SK-N-SH (cell line): ENCODE measurements around the gene BCAP31. TPM values are rescaled to one million over a fixed set of nuclear protein-coding genes. Genes with fewer than 3 reads are reported as not detected.

Experiments used
- CTCF ChIA-PET: fragments of 300-600, 350-600 bp; formaldehyde crosslinking; extraction: SDS; loops from one replicate; lab custom pipeline; 2021; lab: Yijun Ruan, JAX
- POLR2A ChIA-PET: fragments of 350-600 bp; sonication (Branson Sonifier 250); formaldehyde crosslinking; extraction: SDS; loops from one replicate; lab custom pipeline; 2020; ENCODE audit warnings: antibody characterized with exemption, inconsistent platforms; lab: Yijun Ruan, JAX
- DNase-seq: peaks from one replicate; pipeline ENCODE4 v3.0.0; 2012
- H2AFZ ChIP-seq: fragments of 200-600 bp; sonication (generic); 2 replicates; pipeline ENCODE4 v1.8.1; 2016; ENCODE audit warnings: antibody characterized with exemption, mild to moderate bottlenecking, low read depth
- H3F3A ChIP-seq: fragments of 200-600 bp; sonication (generic); replicated peaks from 2 replicates; pipeline ENCODE3; 2016; ENCODE audit warnings: antibody characterized with exemption, mild to moderate bottlenecking; ENCODE audit not compliant: insufficient read depth
- H3K27ac ChIP-seq, 2 experiments: fragments of 200-500 bp in 1 of 2; fragments of 200-600 bp in 1 of 2; sonication (Bioruptor generic) in 1 of 2; sonication (generic), shearing (Covaris generic) in 1 of 2; 2 replicates each; pipeline versions ENCODE4 v1.5.1 to v1.6.1; 2014 to 2016; ENCODE audit warnings: low read depth in 2 of 2, inconsistent platforms in 1 of 2, low read length in 1 of 2, mild to moderate bottlenecking in 1 of 2, mixed read lengths in 1 of 2
- H3K27me3 ChIP-seq: fragments of 200-600 bp; sonication (generic), shearing (Covaris generic); 2 replicates; pipeline ENCODE4 v1.6.1; 2016; ENCODE audit warnings: mixed run types; ENCODE audit not compliant: insufficient read depth
- H3K36me3 ChIP-seq, 2 experiments: fragments of 200-500 bp in 1 of 2; fragments of 200-600 bp in 1 of 2; sonication (Bioruptor generic) in 1 of 2; sonication (generic) in 1 of 2; replicated peaks in 1 of 2; 2 replicates each; pipeline versions ENCODE3 to v1.5.1; 2014 to 2016; ENCODE audit warnings: low read length in 1 of 2, mild to moderate bottlenecking in 1 of 2; ENCODE audit not compliant: insufficient read depth in 2 of 2, control insufficient read depth in 1 of 2
- H3K4me1 ChIP-seq, 2 experiments: fragments of 200-500 bp in 1 of 2; fragments of 200-600 bp in 1 of 2; sonication (Bioruptor generic) in 1 of 2; sonication (generic), shearing (Covaris generic) in 1 of 2; 2 replicates each; pipeline versions ENCODE4 v1.5.1 to v1.6.1; 2014 to 2016; ENCODE audit warnings: low read depth in 1 of 2, low read length in 1 of 2, mixed run types in 1 of 2; ENCODE audit not compliant: insufficient read depth in 2 of 2, control insufficient read depth in 1 of 2
- H3K4me2 ChIP-seq: fragments of 200-600 bp; sonication (generic), shearing (Covaris generic); 2 replicates; pipeline ENCODE4 v1.6.1; 2017; ENCODE audit warnings: mixed run types
- H3K4me3 ChIP-seq, 2 experiments: fragments of 200-500 bp in 1 of 2; fragments of 200-600 bp in 1 of 2; sonication (Bioruptor generic) in 1 of 2; sonication (generic), shearing (Covaris generic) in 1 of 2; 2 replicates each; pipeline versions ENCODE4 v1.5.1 to v1.8.1; 2014 to 2016; ENCODE audit warnings: low read depth in 2 of 2, inconsistent platforms in 1 of 2, low read length in 1 of 2, mild to moderate bottlenecking in 1 of 2, mixed read lengths in 1 of 2, moderate library complexity in 1 of 2
- H3K79me2 ChIP-seq: fragments of 200-600 bp; sonication (generic); 2 replicates; pipeline ENCODE4 v1.8.1; 2017; ENCODE audit warnings: mild to moderate bottlenecking; ENCODE audit not compliant: insufficient read depth
- H3K9ac ChIP-seq: fragments of 200-600 bp; sonication (generic); 2 replicates; pipeline ENCODE4 v1.6.1; 2017; ENCODE audit warnings: mixed run types
- H3K9me2 ChIP-seq: fragments of 200-600 bp; sonication (generic); 2 replicates; pipeline ENCODE4 v1.6.1; 2017; ENCODE audit warnings: mixed run types
- H3K9me3 ChIP-seq: fragments of 200-600 bp; sonication (generic); 2 replicates; pipeline ENCODE4 v1.6.1; 2017; ENCODE audit warnings: mixed run types, mild to moderate bottlenecking, moderate library complexity
- H4K20me1 ChIP-seq: fragments of 200-600 bp; sonication (generic); 2 replicates; pipeline ENCODE4 v1.6.1; 2017; ENCODE audit warnings: mild to moderate bottlenecking, mixed run types; ENCODE audit not compliant: insufficient read depth
- CTCF ChIP-seq: fragments of 200-600 bp; sonication (generic); IDR thresholded peaks from 2 replicates; pipeline ENCODE4 v1.6.1; 2017; ENCODE audit warnings: antibody characterized with exemption, mild to moderate bottlenecking, moderate library complexity
- EZH2phosphoT487 ChIP-seq: fragments of 200-600 bp; sonication (generic); IDR thresholded peaks from 2 replicates; pipeline ENCODE4 v1.6.1; 2017; ENCODE audit warnings: low read depth, mixed run types, mild to moderate bottlenecking, antibody characterized with exemption, moderate library complexity, borderline replicate concordance
- FOXM1 ChIP-seq: IDR thresholded peaks from 2 replicates; pipeline ENCODE4 v1.4.0; 2012; ENCODE audit warnings: low read depth, mild to moderate bottlenecking
- GATA2 ChIP-seq: sonication (generic); formaldehyde crosslinking; IDR thresholded peaks from 2 replicates; pipeline ENCODE4 v1.5.0; 2020; ENCODE audit warnings: mild to moderate bottlenecking, missing genetic modification reagents
- MXI1 ChIP-seq: IDR thresholded peaks from 2 replicates; pipeline ENCODE4 v1.6.1; 2012; ENCODE audit warnings: mild to moderate bottlenecking, low read depth, low read length, improper control_type of control experiment
- NFIC ChIP-seq: IDR thresholded peaks from 2 replicates; pipeline ENCODE4 v1.4.0; 2012; ENCODE audit warnings: borderline replicate concordance
- NRF1 ChIP-seq: IDR thresholded peaks from 2 replicates; pipeline ENCODE4 v1.6.1; 2012; ENCODE audit warnings: low read depth, mild to moderate bottlenecking, low read length
- PBX3 ChIP-seq: IDR thresholded peaks from 2 replicates; pipeline ENCODE4; 2012
- POLR2AphosphoS5 ChIP-seq: IDR thresholded peaks from 2 replicates; pipeline ENCODE4 v1.6.1; 2012; ENCODE audit warnings: low read depth, low read length
- REST ChIP-seq: IDR thresholded peaks from 2 replicates; pipeline ENCODE4 v1.6.1; 2012; ENCODE audit warnings: mild to moderate bottlenecking, low read depth, low read length, moderate library complexity
- RFX5 ChIP-seq: IDR thresholded peaks from 2 replicates; pipeline ENCODE4 v1.6.1; 2012; ENCODE audit warnings: mild to moderate bottlenecking, improper control_type of control experiment, low read length
- RXRA ChIP-seq: IDR thresholded peaks from 2 replicates; pipeline ENCODE4 v1.4.0; 2012; ENCODE audit warnings: low read depth, mild to moderate bottlenecking, borderline replicate concordance
- SMC3 ChIP-seq: IDR thresholded peaks from 2 replicates; pipeline ENCODE4 v1.6.1; 2012; ENCODE audit warnings: low read depth, low read length, improper control_type of control experiment
- TAF1 ChIP-seq: IDR thresholded peaks from 2 replicates; pipeline ENCODE4 v1.6.1; 2012; ENCODE audit warnings: low read depth, mild to moderate bottlenecking, low read length, moderate library complexity, borderline replicate concordance
- USF2 ChIP-seq: fragments of 150-350 bp; IDR thresholded peaks from 2 replicates; pipeline ENCODE4 v1.6.1; 2017; ENCODE audit warnings: antibody characterized with exemption, low read length, low read depth, borderline replicate concordance
- ZBTB33 ChIP-seq: IDR thresholded peaks from 2 replicates; pipeline ENCODE4 v1.4.0; 2012; ENCODE audit warnings: low read depth, borderline replicate concordance
- WGBS: methylation state at CpG from one replicate; pipeline ENCODE4 v1.1.6; 2017; ENCODE audit warnings: low lambda C conversion rate; 5-methylcytosine and 5-hydroxymethylcytosine counted together
- polyA plus RNA-seq, 3 experiments: library from polyadenylated mRNA; depleted of rRNA; stranded (reverse); fragments of >200 nt; gene quantifications; 2 replicates each; pipeline ENCODE4 v1.2.3, GENCODE V29; 2012

Gene BCAP31
- polyA plus RNA-seq, 1 of the 3 experiments (the other 2 are of a cell fraction): 173 TPM

GRCh38 chrX:153772316-153773217 is 48.4 kb upstream of the BCAP31 start (continued):
- TF ChIP-seq CTCF: no peak
- TF ChIP-seq NRF1: no peak
- no peak for TF ChIP-seq RFX5
- TF ChIP-seq EZH2phosphoT487: no peak
- TF ChIP-seq POLR2AphosphoS5: no peak

- ChIA-PET CTCF (interaction anchor here (1.2 kb wide), 1 partner anchor 7 kb away, joined by 5 read pairs; the partner anchor contains the start of gene PLXNB3), POLR2A (no interaction called here)
- Histone ChIP-seq H2AFZ (no peak overlapping the region), H4K20me1 (0 out of 2 replicates have a peak, but pooled peaks cover 5% of the 10 kb centered on the region), H3K79me2 (no peaks in the 10 kb centered on the region), H3K4me1 (peaks cover 0 to under 1% of the 10 kb centered on the region in 2 experiments; a peak in 1 of 4 replicates), H3F3A (no peaks in the 10 kb centered on the region), H3K4me2 (no peak overlapping the region), H3K36me3 (peaks cover 0 to 4% of the 10 kb centered on the region in 2 experiments), H3K27me3 (no peaks in the 10 kb centered on the region), H3K9ac (no peak overlapping the region), H3K9me3 (no peaks in the 10 kb centered on the region), H3K27ac (no peak overlapping the region), H3K4me3 (no peak overlapping the region), H3K9me2 (no peaks in the 10 kb centered on the region)
- 50% methylated on average over 6 of the region's 37 CpGs for WGBS
- DNase-seq: peak; percentile 22
- TF ChIP-seq ZBTB33: no peak
- no peak for TF ChIP-seq MXI1
- no peak for TF ChIP-seq RFX5
- TF ChIP-seq GATA2 (CRISPR knock-in tag): no peak
- no peak for TF ChIP-seq USF2
- no peak for TF ChIP-seq REST
- TF ChIP-seq FOXM1: no peak
- no peak for TF ChIP-seq NFIC
- no peak for TF ChIP-seq TAF1
- TF ChIP-seq SMC3: no peak
- no peak for TF ChIP-seq RXRA
- no peak for TF ChIP-seq PBX3
These were observed 47.5 kb upstream of the BCAP31 start for GRCh38 chrX:153771415-153772315.
